Naive thymus-derived CD8-positive, alpha-beta T cell (primary cell): ENCODE measurements around the gene ANAPC10. TPM values are rescaled to one million over a fixed set of nuclear protein-coding genes. Genes with fewer than 3 reads are reported as not detected.

Source experiments
- ATAC-seq, 2 donors: fragments of 150-1000 bp; cut with Tn5 transposase in 1 of 2; sonication (Bioruptor Pico), chemical (Tn5 transposase) in 1 of 2; 1 replicate in 1 of 2; 2 replicates in 1 of 2; pipeline ENCODE4 v1.10.0; 2021; ENCODE audit warnings: mild to moderate bottlenecking in 2 of 2, moderate library complexity in 2 of 2
- POLR2A ChIA-PET: fragments of 350-600 bp; sonication (Branson Sonifier 250); formaldehyde crosslinking; loops from one replicate; lab custom pipeline; 2021; ENCODE audit warnings: antibody characterized with exemption; lab: Charles Lee
- DNase-seq, 10 donors: peaks; one replicate each; pipeline versions ENCODE4 v3.0.0 to v3.0.0-alpha.2; 2020 to 2022
- H3K27ac Mint-ChIP-seq, 10 donors: one replicate each; pipeline ENCODE4 v1.8.0; 2020 to 2022; ENCODE audit warnings: mild to moderate bottlenecking in 10 of 10, mixed read lengths in 10 of 10, moderate library complexity in 4 of 10, inconsistent platforms in 1 of 10
- H3K27me3 Mint-ChIP-seq, 5 donors: one replicate each; pipeline ENCODE4 v1.8.0; 2021 to 2022; ENCODE audit warnings: mixed read lengths in 5 of 5
- H3K36me3 Mint-ChIP-seq, 3 donors: one replicate each; pipeline ENCODE4 v1.8.0; 2020 to 2022; ENCODE audit warnings: mixed read lengths in 3 of 3, mild to moderate bottlenecking in 2 of 3, inconsistent platforms in 1 of 3
- H3K4me1 Mint-ChIP-seq, 4 donors: one replicate each; pipeline ENCODE4 v1.8.0; 2021 to 2022; ENCODE audit warnings: mixed read lengths in 4 of 4
- H3K4me3 Mint-ChIP-seq, 10 donors: one replicate each; pipeline ENCODE4 v1.8.0; 2020 to 2022; ENCODE audit warnings: mild to moderate bottlenecking in 10 of 10, mixed read lengths in 10 of 10, moderate library complexity in 6 of 10, inconsistent platforms in 1 of 10
- H3K9me3 Mint-ChIP-seq, 9 donors: one replicate each; pipeline ENCODE4 v1.8.0; 2020 to 2022; ENCODE audit warnings: mixed read lengths in 9 of 9, mild to moderate bottlenecking in 3 of 9, inconsistent platforms in 1 of 9, moderate library complexity in 1 of 9
- polyA plus RNA-seq, 3 donors: library from polyadenylated mRNA; unstranded; fragments of 300-500 nt; fragmentation: Illumina TruSeq; gene quantifications; one replicate each; pipeline ENCODE4 v1.2.3, GENCODE V29; 2021
- total RNA-seq, 8 experiments: library from RNA in 2 of 8; stranded (reverse) in 2 of 8; gene quantifications; one replicate each; pipeline ENCODE4 v1.2.3 and lab custom pipeline; 2021 to 2026

Gene ANAPC10
- total and polyA plus RNA-seq, 5 experiments from 2014 or later = 18.0 to 38.5 (median 33.3) TPM

- Mint-ChIP-seq H3K27ac (no peak overlapping the region), H3K9me3 (no peaks in the 10 kb centered on the region), H3K4me3 (no peak overlapping the region), H3K27me3 (no peaks in the 10 kb centered on the region), H3K36me3 (peaks cover 0 to 18% (median 0%) of the 10 kb centered on the region in 3 donors), H3K4me1 (peaks cover 8 to 45% (median 25%) of the 10 kb centered on the region in 4 donors)
- ATAC-seq (no peak), DNase-seq (no peak)
- POLR2A ChIA-PET = interaction anchor here (1.2 kb wide), 1 partner anchor 78 kb away, joined by 3 read pairs; no protein-coding TSS in a partner anchor
Measured at GRCh38 chr4:145101091-145101490, 3.1 kb upstream of the ANAPC10 start.

GRCh38 chr4:145099653-145100052, 1.7 kb upstream of the ANAPC10 start:
- DNase-seq = no peak
- H3K36me3 Mint-ChIP-seq = peaks cover 3 to 17% (median 7%) of the 10 kb centered on the region in 3 donors
- no peak for ATAC-seq
- POLR2A ChIA-PET = interaction anchor here (2.3 to 2.4 kb wide), 3 partner anchors 79 to 519 kb away, joined by 11 to 23 read pairs (median 14); partner anchors contain the start of gene MMAA
- no peaks in the 10 kb centered on the region for H3K9me3 Mint-ChIP-seq
- no peaks in the 10 kb centered on the region for H3K27me3 Mint-ChIP-seq
- H3K4me1 Mint-ChIP-seq = peaks cover 14 to 52% (median 32%) of the 10 kb centered on the region in 4 donors
- peak overlapping the region; percentile 91 to 98 (median 96) for H3K4me3 Mint-ChIP-seq
- peak overlapping the region in 9 of 10 donors; percentile 61 to 99 (median 94) for H3K27ac Mint-ChIP-seq

DNA sequence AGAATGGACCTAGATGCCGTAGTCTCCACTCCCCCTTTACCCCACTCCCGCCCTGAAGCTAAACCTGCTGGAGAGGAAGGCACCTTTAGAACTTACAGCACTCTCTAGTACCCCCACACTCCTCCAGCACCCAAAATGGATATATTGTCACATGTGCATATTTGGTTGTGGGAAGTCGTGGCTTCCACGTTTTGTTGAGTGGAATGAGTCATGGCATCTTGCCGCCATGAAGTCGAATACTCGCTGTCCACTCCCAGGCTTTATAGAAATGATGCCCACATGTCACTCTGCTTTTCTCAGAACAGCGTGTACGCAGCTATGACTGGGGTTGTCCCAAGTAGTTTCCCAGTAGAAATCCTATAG, 660 bp upstream of the ANAPC10 start:
- ATAC-seq = peak; percentile 43 to 52
- Mint-ChIP-seq H3K4me1 (peaks cover 15 to 51% (median 36%) of the 10 kb centered on the region in 4 donors), H3K9me3 (peaks cover 0 to 6% (median 0%) of the 10 kb centered on the region in 9 donors), H3K27ac (peak overlapping the region; percentile 94 to 99 (median 98)), H3K4me3 (peak overlapping the region; percentile 91 to 98 (median 96)), H3K27me3 (no peaks in the 10 kb centered on the region), H3K36me3 (peaks cover 9 to 21% (median 17%) of the 10 kb centered on the region in 3 donors)
- DNase-seq = peak in 1 of 10 donors; percentile 21
- POLR2A ChIA-PET = interaction anchor here (0.7 to 2.4 kb wide), 8 partner anchors 15 to 1585 kb away, joined by 3 to 23 read pairs (median 8); partner anchors contain the start of genes MMAA and SMARCA5

DNA sequence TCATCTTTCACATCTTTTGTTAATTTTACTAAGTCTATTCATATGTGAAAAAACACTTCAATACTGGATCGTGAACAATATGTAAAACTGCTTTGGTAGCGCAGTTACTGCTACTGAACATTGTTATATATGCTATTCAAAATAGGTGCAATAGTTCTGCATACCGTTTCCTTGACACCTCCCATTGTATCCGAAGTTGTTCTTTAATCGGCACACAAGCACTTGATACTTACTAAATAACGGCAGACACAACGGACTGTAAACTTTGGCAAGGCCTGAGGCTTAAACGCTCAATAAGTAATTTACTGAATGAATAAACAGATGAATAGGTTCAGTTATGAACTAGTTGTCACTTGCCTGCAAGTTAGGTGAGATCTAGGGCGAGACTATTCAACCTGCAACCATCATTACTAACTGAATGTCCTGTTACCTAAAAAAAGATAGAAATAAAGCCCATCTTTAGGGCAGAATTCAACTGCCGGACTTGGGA, 620 bp downstream of the ANAPC10 start:
- H3K4me3 Mint-ChIP-seq = peak overlapping the region; percentile 91 to 98 (median 96)
- H3K27me3 Mint-ChIP-seq = no peaks in the 10 kb centered on the region
- DNase-seq = peak in 1 of 10 donors; percentile 9
- POLR2A ChIA-PET = interaction anchor here (0.9 to 2.4 kb wide), 9 partner anchors 19 to 1584 kb away, joined by 3 to 23 read pairs (median 8); partner anchors contain the start of genes MMAA and SMARCA5
- H3K4me1 Mint-ChIP-seq = peaks cover 17 to 52% (median 43%) of the 10 kb centered on the region in 4 donors
- H3K36me3 Mint-ChIP-seq = peaks cover 14 to 31% (median 28%) of the 10 kb centered on the region in 3 donors
- peaks cover 0 to 13% (median 3%) of the 10 kb centered on the region in 9 donors for H3K9me3 Mint-ChIP-seq
- H3K27ac Mint-ChIP-seq = peak overlapping the region; percentile 94 to 99 (median 98)
- no peak for ATAC-seq

- no peak overlapping the region for H3K4me3 Mint-ChIP-seq
- POLR2A ChIA-PET = no interaction called here
Measured at GRCh38 chr4:145093638-145094037, 4.4 kb downstream of the ANAPC10 start.

DNA sequence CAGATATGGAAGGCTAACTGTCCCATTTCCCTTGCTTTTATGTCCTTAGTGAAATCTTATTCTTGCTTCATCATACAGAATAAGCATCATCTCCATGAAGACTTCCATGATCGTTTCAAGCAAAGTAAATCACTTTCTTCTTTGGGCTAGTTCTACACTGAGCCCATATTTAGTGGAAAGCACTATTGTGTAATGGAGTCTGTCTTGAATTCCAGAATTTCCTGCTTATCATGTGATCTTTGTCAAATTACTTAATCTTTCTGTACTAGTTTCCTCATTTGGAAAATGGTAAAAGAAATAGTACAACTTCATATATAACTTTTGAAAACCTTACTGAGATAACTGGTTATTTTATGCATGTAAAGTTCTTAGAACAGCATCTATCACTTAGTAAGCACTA, 7.6 kb downstream of the ANAPC10 start:
- no peak overlapping the region for H3K4me3 Mint-ChIP-seq
- no peaks in the 10 kb centered on the region for H3K27me3 Mint-ChIP-seq
- peaks cover 20 to 87% (median 48%) of the 10 kb centered on the region in 3 donors for H3K36me3 Mint-ChIP-seq
- H3K9me3 Mint-ChIP-seq = peaks cover 0 to 13% (median 3%) of the 10 kb centered on the region in 9 donors
- no peak for DNase-seq
- H3K27ac Mint-ChIP-seq = no peak overlapping the region
- POLR2A ChIA-PET = no interaction called here
- H3K4me1 Mint-ChIP-seq = peaks cover 16 to 45% (median 33%) of the 10 kb centered on the region in 4 donors
- no peak for ATAC-seq

More at GRCh38 chr4:145093638-145094037, 4.4 kb downstream of the ANAPC10 start:
- peaks cover 0 to 13% (median 3%) of the 10 kb centered on the region in 9 donors for H3K9me3 Mint-ChIP-seq
- peaks cover 11 to 48% (median 35%) of the 10 kb centered on the region in 4 donors for H3K4me1 Mint-ChIP-seq
- no peak for ATAC-seq
- no peak for DNase-seq
- H3K36me3 Mint-ChIP-seq = peaks cover 17 to 62% (median 44%) of the 10 kb centered on the region in 3 donors
- H3K27me3 Mint-ChIP-seq = no peaks in the 10 kb centered on the region
- H3K27ac Mint-ChIP-seq = peak overlapping the region in 1 of 10 donors; percentile 7

DNA sequence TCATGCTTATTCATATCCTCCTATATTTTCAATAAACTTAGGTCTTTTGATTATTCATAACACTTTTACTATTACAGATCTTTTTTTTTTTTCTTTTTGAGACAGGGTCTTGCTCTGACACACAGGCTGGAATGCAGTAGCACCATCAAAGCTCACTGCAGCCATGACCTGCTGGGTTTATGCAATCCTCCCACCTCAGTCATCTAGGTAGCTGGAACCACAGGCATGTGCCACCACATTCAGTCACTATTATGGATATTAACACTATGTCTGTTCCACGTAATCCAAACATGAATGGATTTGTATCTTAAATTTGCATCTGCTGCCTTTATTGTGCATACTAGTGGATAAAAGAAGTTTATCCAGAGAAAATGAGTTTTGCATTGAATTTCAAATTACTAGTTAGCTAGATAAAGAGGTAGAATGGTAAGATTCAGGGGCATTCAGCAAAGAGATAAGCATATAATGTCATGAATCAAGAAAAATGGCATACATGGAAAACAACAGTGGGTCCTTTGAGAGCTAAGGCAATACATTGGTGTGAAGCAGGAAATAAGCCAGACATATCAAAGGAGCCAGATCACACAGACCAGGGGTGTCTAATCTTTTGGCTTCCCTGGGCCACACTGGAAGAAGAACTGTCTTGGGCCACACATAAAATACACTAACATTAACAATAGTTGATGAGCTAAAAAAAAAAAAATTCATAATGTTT, 13.9 kb downstream of the ANAPC10 start:
- POLR2A ChIA-PET = interaction anchor here (0.7 to 0.8 kb wide), 2 partner anchors 14 to 533 kb away, joined by 3 read pairs; partner anchors contain the start of genes ABCE1 and ANAPC10
- ATAC-seq = peak in 1 of 2 donors; percentile 48
- H3K36me3 Mint-ChIP-seq = peaks cover 6 to 65% (median 25%) of the 10 kb centered on the region in 3 donors

DNA sequence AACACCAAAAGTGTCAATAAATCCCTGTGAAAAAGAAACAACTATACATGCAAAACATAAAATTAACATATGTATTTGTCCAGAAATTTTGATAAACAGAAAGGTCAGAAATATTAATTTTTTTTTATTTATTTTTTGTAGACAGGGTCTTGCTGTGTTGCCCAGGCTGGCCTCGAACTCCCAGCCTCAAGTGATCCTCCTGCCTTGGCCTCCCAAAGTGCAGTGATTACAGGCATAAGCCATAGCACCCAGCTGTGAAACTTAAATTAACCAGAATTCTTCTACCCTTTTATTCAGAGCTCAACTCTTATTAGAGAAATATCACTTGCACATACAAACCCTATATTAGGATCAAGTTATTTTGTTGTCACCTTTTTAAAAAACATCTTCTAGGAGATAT, 16.2 kb downstream of the ANAPC10 start:
- Mint-ChIP-seq H3K27ac (peak overlapping the region in 1 of 10 donors; percentile 24), H3K4me1 (peaks cover 16 to 35% (median 28%) of the 10 kb centered on the region in 4 donors), H3K9me3 (peaks cover 0 to 14% (median 4%) of the 10 kb centered on the region in 9 donors), H3K36me3 (peaks cover 16 to 62% (median 38%) of the 10 kb centered on the region in 3 donors), H3K4me3 (no peak overlapping the region), H3K27me3 (no peaks in the 10 kb centered on the region)
- DNase-seq = no peak
- POLR2A ChIA-PET = no interaction called here
- no peak for ATAC-seq

More for the DNA sequence above, 13.9 kb downstream of the ANAPC10 start:
- no peak for DNase-seq
- no peaks in the 10 kb centered on the region for H3K9me3 Mint-ChIP-seq
- H3K4me1 Mint-ChIP-seq = peaks cover 15 to 35% (median 17%) of the 10 kb centered on the region in 4 donors
- H3K27me3 Mint-ChIP-seq = no peaks in the 10 kb centered on the region
- H3K4me3 Mint-ChIP-seq = peak overlapping the region in 1 of 10 donors; percentile 4
- H3K27ac Mint-ChIP-seq = peak overlapping the region in 4 of 10 donors; percentile 27 to 65 (median 30)

- H3K27me3 Mint-ChIP-seq = no peaks in the 10 kb centered on the region
- POLR2A ChIA-PET = no interaction called here
- peaks cover 0 to 14% (median 4%) of the 10 kb centered on the region in 9 donors for H3K9me3 Mint-ChIP-seq
- H3K27ac Mint-ChIP-seq = peak overlapping the region in 5 of 10 donors; percentile 1 to 65 (median 39)
- DNase-seq (no peak), ATAC-seq (no peak)
- H3K36me3 Mint-ChIP-seq = peaks cover 21 to 60% (median 44%) of the 10 kb centered on the region in 3 donors
- H3K4me1 Mint-ChIP-seq = peaks cover 15 to 39% (median 33%) of the 10 kb centered on the region in 4 donors
- peak overlapping the region in 4 of 10 donors; percentile 18 to 39 (median 28) for H3K4me3 Mint-ChIP-seq
Measured at GRCh38 chr4:145076469-145076855, 21.5 kb downstream of the ANAPC10 start.

DNA sequence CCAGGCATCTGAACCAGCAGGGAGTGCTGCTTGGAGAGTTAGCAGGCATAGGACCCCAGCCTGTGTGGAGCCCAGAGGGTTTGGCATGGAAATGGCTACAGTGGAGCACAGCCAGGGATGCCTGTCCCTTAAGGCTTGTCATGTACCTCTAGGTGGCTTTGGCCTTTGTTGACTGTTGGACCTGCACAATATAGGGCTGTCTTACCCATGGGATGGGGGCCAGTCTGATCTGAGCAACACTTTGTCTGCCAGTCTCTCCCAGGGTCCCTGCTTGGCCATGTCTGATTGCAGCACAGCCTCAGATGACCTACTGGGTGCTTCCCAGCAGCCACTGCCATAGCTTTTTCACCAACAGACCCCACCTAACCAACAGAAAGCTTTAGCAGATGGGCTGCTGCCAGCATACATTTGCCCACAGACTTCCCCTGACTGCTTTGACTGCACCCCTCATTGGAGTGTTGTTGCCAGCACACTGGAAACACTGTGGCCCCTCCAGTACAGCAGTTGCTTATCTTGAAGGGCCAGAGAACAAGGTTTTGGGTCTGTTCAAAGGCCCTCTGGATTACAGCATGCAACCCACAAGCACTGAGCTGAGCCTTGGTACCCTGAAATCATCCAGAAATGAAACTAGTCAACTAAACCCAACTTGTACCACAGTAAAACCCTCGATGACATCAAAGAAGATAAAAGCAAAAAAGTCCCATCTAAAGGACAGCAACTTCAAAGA, 22.1 kb downstream of the ANAPC10 start:
- peak overlapping the region in 4 of 10 donors; percentile 18 to 39 (median 28) for H3K4me3 Mint-ChIP-seq

DNA sequence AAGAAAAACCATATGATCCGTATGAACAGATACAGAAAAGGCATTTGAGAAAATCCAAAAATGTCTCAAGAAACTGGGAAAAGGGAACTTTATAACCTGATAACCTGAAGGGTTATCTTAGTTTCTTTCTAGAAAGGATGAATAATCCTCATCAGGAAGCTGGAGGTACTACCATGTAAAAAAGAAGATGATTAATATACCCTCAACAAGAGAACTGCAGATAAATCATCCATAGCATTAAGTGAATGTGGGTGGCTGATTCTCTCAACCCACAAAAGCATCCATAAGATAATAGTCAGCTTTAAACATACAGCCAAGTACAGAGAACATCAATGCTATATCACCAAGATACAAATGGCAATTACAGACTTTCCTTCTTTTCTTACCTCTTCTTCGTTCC, 26.4 kb downstream of the ANAPC10 start:
- Mint-ChIP-seq H3K27ac (peak overlapping the region in 1 of 10 donors; percentile 57), H3K4me3 (no peak overlapping the region), H3K36me3 (peaks cover 4 to 32% (median 13%) of the 10 kb centered on the region in 3 donors), H3K4me1 (peaks cover 12 to 31% (median 24%) of the 10 kb centered on the region in 4 donors), H3K9me3 (peaks cover 0 to 2% (median 0%) of the 10 kb centered on the region in 9 donors), H3K27me3 (no peaks in the 10 kb centered on the region)
- POLR2A ChIA-PET = no interaction called here
- ATAC-seq (no peak), DNase-seq (no peak)

More for the DNA sequence above, 22.1 kb downstream of the ANAPC10 start:
- Mint-ChIP-seq H3K9me3 (peaks cover 0 to 14% (median 4%) of the 10 kb centered on the region in 9 donors), H3K27ac (peak overlapping the region in 5 of 10 donors; percentile 1 to 65 (median 31)), H3K4me1 (peaks cover 15 to 39% (median 33%) of the 10 kb centered on the region in 4 donors), H3K36me3 (peaks cover 21 to 58% (median 45%) of the 10 kb centered on the region in 3 donors), H3K27me3 (no peaks in the 10 kb centered on the region)
- POLR2A ChIA-PET = no interaction called here
- no peak for DNase-seq
- ATAC-seq = no peak

DNA sequence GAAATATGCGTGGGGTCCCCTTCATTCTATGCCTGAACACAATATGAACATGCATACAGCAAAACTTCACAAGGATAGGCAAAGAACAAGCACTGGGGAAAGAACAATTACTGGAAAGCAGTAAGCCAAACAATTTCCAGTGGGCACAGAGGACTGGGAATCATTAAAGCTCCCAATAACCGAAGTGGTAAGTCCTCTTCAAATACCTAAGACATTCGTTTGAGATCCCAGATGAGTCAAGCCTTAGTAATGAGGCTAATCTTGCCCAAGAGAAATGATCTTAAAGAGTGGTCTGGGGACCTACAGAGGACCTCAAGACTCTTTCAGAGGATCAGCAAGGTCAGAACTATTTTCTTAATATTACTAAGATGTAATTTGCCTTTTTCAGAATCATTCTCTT, 28.6 kb downstream of the ANAPC10 start:
- H3K36me3 Mint-ChIP-seq = peaks cover 0 to 24% (median 4%) of the 10 kb centered on the region in 3 donors
- DNase-seq (no peak), ATAC-seq (no peak)
- H3K4me3 Mint-ChIP-seq = no peak overlapping the region
- H3K27ac Mint-ChIP-seq = no peak overlapping the region
- POLR2A ChIA-PET = no interaction called here
- no peaks in the 10 kb centered on the region for H3K27me3 Mint-ChIP-seq
- H3K4me1 Mint-ChIP-seq = peaks cover 7 to 22% (median 19%) of the 10 kb centered on the region in 4 donors
- no peaks in the 10 kb centered on the region for H3K9me3 Mint-ChIP-seq
